ENCODE results near the gene GPR139.

Gene GPR139

DNA sequence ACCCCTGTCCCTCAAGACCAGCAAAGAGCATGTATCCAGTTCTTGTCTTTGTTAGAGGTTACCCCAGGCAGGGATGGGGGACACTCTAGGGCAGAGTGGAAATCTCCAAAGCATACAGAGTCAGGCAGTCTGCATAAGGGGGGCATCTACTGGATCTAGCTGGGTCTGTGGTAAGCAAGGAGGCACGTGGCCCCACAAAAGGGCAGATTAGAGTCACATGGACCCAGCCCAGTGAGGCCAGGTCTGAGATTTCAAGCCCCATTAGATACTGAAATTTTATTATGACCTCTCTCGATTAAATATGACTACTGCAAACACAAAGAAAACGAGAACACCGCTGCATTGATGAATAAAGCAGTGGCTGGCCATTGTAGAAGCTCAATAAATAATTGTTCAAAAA lies 1.6 kb upstream of the GPR139 start:
- no peak overlapping the region for H3K4me3 ChIP-seq (ENCODE audit: low read depth, low read length)
- DNase-seq (ENCODE audit: low read depth): no peak
- TF ChIP-seq, protein P1, sequence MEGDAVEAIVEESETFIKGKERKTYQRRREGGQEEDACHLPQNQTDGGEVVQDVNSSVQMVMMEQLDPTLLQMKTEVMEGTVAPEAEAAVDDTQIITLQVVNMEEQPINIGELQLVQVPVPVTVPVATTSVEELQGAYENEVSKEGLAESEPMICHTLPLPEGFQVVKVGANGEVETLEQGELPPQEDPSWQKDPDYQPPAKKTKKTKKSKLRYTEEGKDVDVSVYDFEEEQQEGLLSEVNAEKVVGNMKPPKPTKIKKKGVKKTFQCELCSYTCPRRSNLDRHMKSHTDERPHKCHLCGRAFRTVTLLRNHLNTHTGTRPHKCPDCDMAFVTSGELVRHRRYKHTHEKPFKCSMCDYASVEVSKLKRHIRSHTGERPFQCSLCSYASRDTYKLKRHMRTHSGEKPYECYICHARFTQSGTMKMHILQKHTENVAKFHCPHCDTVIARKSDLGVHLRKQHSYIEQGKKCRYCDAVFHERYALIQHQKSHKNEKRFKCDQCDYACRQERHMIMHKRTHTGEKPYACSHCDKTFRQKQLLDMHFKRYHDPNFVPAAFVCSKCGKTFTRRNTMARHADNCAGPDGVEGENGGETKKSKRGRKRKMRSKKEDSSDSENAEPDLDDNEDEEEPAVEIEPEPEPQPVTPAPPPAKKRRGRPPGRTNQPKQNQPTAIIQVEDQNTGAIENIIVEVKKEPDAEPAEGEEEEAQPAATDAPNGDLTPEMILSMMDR (conservative IDR thresholded peaks at IDR 0.05; ENCODE audit: low read depth, low read length): no peak

DNA sequence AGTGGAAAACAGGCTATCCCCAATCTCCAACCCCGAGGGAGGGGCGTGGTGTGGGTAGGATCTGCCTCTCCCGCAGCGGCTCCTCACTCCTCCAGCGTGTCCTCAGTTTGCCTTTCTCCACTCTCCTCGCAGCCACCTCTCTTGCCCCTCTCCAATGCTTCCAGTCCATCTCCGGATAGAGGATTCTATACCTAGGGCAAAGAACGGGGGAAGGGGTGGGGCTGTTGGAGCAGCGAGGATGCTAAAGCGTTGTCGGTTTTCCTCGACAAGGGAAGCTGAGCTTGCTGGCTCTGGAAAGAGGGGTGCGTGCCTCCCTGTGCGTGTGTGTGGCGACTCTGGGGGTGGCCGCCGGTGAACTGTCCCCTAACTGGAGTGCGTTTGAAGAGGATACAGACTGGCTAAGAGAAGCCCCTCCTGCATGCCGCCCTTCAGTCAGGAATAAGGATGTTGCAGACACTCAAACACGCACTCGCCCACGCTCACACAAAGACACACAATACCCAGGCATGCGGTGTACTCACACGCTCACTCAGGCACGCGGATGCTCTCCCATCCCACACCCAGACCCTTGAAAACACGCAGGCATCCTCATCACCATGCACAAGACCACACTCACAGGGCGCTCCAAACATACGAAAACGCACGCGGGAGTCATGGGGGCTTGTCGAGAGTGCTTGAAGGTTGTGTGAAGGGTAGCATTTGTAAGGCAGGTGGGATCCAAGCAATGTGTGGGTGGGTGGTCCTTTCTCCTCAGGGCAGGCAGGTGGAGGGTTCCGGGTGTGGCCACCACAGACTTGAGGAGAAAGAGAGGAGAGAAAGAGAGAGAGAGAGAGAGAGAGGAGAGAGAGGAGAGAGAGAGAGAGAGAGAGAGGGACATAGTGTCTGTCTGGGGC lies 655 bp upstream of the GPR139 start:
- DNase-seq (ENCODE audit: low read depth): no peak
- H3K4me3 ChIP-seq (ENCODE audit: low read depth, low read length): no peak overlapping the region
- TF ChIP-seq, protein P1 (conservative IDR thresholded peaks at IDR 0.05; ENCODE audit: low read depth, low read length): no peak

DNA sequence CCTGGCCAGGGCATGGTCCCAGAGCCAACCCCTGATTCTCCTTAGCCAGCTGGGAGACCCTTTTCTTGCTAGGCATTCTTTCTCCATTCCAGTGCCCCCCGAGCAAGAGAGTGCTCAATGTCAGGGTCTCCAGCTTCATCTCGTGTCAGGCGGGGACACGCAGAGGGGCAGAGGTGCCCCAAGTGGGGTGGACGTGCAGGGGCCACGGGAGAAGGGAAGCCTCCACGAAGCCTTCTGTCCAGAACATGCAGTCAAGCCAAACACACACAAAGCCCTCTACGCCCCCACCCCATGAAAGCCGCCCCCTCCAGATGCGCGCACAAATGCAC lies 852 bp downstream of the GPR139 start:
- no peak overlapping the region for H3K4me3 ChIP-seq (ENCODE audit: low read depth, low read length)
- TF ChIP-seq, protein P1 (conservative IDR thresholded peaks at IDR 0.05; ENCODE audit: low read depth, low read length): no peak
- no peak for DNase-seq (ENCODE audit: low read depth)

DNA sequence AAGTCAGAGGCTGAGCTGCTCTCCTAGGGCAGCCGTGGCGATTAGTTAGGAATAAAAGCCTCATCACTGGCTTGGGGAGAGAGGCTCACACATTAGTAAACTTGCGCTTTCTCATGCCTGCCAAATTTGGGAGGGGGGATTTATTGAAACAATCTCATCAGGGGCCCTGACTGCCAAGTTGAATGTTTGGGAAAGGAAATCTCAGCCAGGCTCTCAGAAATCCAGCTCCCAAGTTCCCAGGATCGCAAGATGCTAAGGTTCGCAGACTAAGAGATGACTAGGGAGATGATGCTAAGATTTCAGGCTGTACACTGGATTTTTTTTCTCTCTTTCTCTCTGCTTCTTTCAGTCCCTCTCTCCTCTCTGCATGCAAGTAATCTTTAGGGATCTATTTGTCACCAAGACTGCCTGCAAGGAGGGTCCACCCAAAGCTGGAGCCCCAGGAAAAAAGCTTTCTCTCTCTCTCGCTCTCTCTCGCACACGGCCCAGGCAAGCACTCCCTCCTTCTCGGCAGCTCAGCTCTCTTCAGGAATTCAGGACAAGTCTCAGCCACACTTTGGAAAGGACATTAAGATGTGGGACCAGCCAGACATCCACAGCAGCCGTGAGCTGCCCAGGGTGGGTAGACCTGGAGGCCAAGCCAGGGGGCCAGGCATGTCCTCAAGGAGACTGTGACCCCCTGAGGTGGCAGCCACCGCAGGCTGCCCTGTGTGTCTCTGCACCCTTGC lies 1.4 kb downstream of the GPR139 start:
- no peak for DNase-seq (ENCODE audit: low read depth)
- no peak overlapping the region for H3K4me3 ChIP-seq (ENCODE audit: low read depth, low read length)
- TF ChIP-seq, protein P1 (conservative IDR thresholded peaks at IDR 0.05; ENCODE audit: low read depth, low read length): no peak

DNA sequence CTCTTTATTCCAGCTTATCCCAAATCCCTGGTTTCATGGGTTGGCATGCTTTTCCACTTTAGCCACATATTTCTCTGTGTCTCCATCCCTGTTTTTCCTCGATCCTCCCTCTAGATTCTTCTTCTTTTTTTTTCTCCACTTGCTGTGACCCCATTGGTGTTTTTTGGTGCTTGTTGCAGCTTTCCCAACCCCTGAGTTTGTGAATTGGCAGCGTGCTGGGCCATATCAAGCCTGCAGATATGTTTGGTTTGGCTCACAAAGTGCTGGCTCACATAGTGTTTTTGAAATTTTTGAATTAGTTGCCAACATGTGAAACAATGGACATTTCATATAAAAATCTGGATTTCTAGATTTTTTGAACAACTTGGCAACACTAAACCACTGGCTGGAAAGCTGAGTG lies 8.8 kb downstream of the GPR139 start:
- no peak for DNase-seq (ENCODE audit: low read depth)
- H3K4me3 ChIP-seq (ENCODE audit: low read depth, low read length): no peak overlapping the region
- TF ChIP-seq, protein P1 (conservative IDR thresholded peaks at IDR 0.05; ENCODE audit: low read depth, low read length): no peak

DNA sequence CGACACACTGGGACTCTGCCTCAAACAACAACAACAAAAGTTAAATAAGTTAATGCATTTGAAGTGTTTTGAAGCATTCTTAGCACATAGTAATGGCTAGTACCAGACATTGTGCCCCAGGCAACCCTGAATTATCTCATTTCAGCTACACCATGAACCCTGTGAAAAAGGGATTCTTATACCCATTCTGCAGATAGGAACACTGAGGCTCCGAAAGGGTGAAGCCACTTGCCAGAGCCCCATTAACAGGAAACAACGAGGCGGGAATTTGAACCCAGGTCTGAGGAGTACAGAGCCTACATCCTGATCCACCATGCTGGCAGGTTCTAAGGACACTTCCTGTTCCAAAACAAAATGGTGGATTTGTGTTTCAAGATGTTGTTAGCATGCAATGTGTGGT lies 9.2 kb downstream of the GPR139 start:
- no peak for DNase-seq (ENCODE audit: low read depth)
- H3K4me3 ChIP-seq (ENCODE audit: low read depth, low read length): no peak overlapping the region
- TF ChIP-seq, protein P1 (conservative IDR thresholded peaks at IDR 0.05; ENCODE audit: low read depth, low read length): no peak

Data from choroid plexus epithelial cell (primary cell).